Neutrophil (primary cell): ENCODE measurements around the gene PPP1R3E.

Source experiments
- H3K27ac ChIP-seq: fragments of 200-600 bp; sonication (generic); 2 replicates; pipeline ENCODE4 v1.5.1; 2016; ENCODE audit warnings: mild to moderate bottlenecking, moderate library complexity
- H3K27me3 ChIP-seq: fragments of 200-600 bp; sonication (generic); 2 replicates; pipeline ENCODE4 v1.6.0; 2016; ENCODE audit warnings: mild to moderate bottlenecking
- H3K36me3 ChIP-seq: fragments of 200-600 bp; sonication (generic); 2 replicates; pipeline ENCODE4 v1.5.1; 2017
- H3K4me1 ChIP-seq, 2 experiments: fragments of 200-600 bp in 1 of 2; sonication (generic) in 1 of 2; 1 replicate in 1 of 2; 2 replicates in 1 of 2; pipeline versions ENCODE4 v1.5.1 to v1.6.1; 2013 to 2016; ENCODE audit warnings: low read depth in 1 of 2, low read length in 1 of 2, mild to moderate bottlenecking in 1 of 2, moderate library complexity in 1 of 2; ENCODE audit not compliant: control insufficient read depth in 1 of 2, insufficient read depth in 1 of 2
- H3K4me3 ChIP-seq, 2 experiments: fragments of 200-600 bp in 1 of 2; sonication (generic) in 1 of 2; 1 replicate in 1 of 2; 2 replicates in 1 of 2; pipeline ENCODE4 v1.5.1; 2013 to 2016; ENCODE audit warnings: low read depth in 1 of 2, low read length in 1 of 2, mild to moderate bottlenecking in 1 of 2, moderate library complexity in 1 of 2
- H3K9me3 ChIP-seq: fragments of 200-600 bp; sonication (generic); 2 replicates; pipeline ENCODE4 v1.5.1; 2016
- TF ChIP-seq, protein P1 (sequence below): fragments of 200-600 bp; sonication (generic); IDR thresholded peaks from 2 replicates; pipeline ENCODE4 v1.5.1; 2016; ENCODE audit warnings: antibody characterized with exemption

Gene PPP1R3E

DNA sequence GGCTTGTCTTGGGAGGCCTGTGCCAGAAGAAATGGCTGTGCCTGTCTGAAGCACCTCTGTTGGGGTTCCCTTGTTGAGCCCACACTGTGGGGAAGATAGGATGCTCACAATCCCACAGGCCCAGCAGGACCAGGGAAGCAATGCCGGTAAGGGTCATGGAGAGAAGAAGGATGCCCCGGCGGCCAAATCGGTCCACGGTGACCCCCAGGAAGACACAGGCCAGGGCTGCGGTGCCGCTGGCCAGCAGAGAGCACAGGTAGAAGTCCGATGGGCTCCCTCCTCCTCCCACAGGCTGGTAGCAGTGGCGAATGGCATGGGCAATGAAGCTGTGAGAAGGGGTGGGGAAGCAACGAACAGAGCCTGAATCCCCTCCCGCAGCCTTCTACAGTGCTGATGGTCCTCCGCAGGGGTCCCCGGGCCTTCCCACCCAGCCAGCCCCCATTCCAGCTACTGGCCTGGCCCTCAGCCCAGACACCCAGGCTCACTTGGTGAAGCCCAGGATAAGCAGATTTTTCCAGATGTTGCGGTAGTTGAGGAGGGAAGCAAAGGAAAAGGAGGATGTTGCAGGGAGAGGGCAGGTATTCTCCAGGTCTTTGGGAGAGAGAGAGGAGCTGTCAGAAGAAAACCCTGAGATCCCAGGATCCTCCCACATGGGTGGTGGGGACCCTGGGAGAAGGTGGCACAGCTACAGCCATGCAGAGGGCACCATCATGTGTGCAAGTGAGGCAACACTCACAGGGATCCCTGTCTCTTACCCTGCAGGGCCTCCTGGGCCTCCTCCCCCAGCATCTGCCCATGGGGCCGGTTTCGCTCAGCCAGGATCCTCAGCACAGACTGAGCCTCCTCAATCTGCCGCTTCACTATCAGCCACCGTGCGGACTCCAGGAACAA, 45.0 kb upstream of the PPP1R3E start:
- Histone ChIP-seq H3K36me3 (no peaks in the 10 kb centered on the region), H3K9me3 (no peaks in the 10 kb centered on the region), H3K4me3 (no peak overlapping the region), H3K27ac (no peak overlapping the region), H3K4me1 (peaks cover 0 to 10% of the 10 kb centered on the region in 2 experiments), H3K27me3 (peaks cover 42% of the 10 kb centered on the region)
- TF ChIP-seq, protein P1, sequence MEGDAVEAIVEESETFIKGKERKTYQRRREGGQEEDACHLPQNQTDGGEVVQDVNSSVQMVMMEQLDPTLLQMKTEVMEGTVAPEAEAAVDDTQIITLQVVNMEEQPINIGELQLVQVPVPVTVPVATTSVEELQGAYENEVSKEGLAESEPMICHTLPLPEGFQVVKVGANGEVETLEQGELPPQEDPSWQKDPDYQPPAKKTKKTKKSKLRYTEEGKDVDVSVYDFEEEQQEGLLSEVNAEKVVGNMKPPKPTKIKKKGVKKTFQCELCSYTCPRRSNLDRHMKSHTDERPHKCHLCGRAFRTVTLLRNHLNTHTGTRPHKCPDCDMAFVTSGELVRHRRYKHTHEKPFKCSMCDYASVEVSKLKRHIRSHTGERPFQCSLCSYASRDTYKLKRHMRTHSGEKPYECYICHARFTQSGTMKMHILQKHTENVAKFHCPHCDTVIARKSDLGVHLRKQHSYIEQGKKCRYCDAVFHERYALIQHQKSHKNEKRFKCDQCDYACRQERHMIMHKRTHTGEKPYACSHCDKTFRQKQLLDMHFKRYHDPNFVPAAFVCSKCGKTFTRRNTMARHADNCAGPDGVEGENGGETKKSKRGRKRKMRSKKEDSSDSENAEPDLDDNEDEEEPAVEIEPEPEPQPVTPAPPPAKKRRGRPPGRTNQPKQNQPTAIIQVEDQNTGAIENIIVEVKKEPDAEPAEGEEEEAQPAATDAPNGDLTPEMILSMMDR: no peak

DNA sequence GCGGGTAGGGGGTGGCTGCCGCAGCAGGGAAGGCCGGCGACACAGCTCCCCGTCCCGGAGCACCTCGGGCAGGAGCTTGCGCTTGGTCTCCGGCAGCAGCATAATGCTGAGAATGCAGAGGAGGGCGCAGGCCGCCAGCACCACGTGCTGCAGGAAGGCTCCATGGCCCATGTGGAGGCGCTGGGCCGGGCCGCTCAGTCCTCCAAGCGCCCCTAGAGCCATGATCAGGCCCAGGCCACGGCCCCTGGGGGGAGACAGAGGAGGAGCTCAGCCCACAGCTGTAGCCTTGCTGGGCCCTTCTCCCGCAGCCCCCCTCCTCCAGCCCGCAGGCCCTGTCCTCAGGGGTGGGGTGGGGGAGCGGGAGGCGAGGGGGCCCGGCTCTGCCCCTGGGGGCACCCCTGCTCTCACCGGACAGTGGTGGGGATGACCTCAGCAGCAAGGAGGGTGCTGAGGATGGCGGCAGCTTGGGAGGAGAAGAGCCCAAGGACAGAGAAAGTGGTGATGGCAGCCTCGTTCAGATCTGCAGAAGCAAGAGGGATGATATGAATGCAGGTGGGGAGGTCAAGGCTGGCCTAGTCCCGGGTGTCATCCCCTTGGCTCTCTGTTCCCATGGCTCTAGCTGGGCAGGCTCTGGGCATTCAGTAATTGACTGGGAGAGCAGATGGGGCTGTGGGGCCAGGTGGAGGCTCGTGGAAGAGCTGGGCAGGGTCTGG, 44.2 kb upstream of the PPP1R3E start:
- TF ChIP-seq, protein P1: no peak
- Histone ChIP-seq H3K27ac (no peak overlapping the region), H3K4me3 (no peak overlapping the region), H3K36me3 (no peaks in the 10 kb centered on the region), H3K4me1 (peaks cover 0 to 2% of the 10 kb centered on the region in 2 experiments), H3K27me3 (peaks cover 42% of the 10 kb centered on the region), H3K9me3 (no peaks in the 10 kb centered on the region)

DNA sequence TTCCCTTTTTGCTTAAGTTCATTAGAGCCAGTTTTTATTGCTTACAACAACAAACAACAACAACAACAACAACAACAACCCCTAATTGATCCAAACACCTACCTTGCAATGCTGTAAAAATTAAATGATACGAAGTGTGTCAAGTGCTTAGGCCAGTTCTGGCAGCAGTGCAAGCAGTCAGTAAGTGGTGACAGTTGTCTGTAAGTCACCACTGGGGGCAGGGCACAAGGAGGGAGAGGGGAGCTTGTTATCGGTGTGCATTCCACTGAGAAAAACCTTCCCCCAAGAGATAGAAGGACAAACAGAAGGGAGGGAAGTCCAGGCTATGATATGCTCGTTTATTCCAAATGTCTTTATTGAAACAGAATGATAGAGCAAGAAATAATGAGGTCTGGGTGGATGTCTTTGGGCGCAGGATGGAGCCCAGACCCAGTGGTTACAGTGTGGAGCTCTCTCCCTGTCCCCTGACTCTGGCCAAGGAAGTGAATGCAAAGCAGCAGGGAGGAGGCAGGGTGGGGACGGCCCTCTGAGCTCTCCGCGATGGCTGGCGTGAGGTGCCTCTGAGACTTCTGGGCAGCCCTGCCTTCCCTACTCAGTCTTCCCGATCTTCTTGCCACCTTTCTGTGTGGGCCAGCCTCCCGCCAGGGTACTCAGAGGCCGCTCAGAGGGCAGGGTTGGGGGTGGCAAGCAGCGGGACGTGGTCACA, 43.5 kb upstream of the PPP1R3E start:
- Histone ChIP-seq H3K4me1 (no peaks in the 10 kb centered on the region), H3K4me3 (no peak overlapping the region)

DNA sequence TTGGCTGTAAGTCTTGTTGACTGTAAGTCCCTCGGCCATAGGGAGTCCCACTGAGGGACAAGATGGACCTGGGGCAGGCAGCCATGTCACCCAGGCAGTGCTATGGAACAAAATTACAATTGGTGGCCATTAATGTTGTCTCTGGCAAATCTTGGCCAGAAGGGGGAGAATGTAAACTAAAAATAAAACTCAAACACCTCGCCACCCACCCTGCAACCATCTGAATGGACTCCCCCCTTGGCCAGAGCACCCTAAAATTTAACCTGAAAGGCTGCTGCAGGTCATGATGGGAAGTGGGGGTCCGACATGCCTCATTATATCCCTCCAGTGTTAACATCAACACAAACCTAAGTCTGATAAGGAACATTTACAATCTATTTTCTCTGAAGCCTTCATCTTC, 41.8 kb upstream of the PPP1R3E start:
- no peaks in the 10 kb centered on the region for H3K36me3 ChIP-seq
- H3K27me3 ChIP-seq: peaks cover 20% of the 10 kb centered on the region
- no peak overlapping the region for H3K4me3 ChIP-seq
- H3K27ac ChIP-seq: no peak overlapping the region
- no peaks in the 10 kb centered on the region for H3K4me1 ChIP-seq
- TF ChIP-seq, protein P1: no peak
- no peaks in the 10 kb centered on the region for H3K9me3 ChIP-seq

More for the DNA sequence above, 43.5 kb upstream of the PPP1R3E start:
- TF ChIP-seq, protein P1: no peak
- no peaks in the 10 kb centered on the region for H3K9me3 ChIP-seq
- H3K36me3 ChIP-seq: no peaks in the 10 kb centered on the region
- H3K27ac ChIP-seq: no peak overlapping the region
- peaks cover 36% of the 10 kb centered on the region for H3K27me3 ChIP-seq

DNA sequence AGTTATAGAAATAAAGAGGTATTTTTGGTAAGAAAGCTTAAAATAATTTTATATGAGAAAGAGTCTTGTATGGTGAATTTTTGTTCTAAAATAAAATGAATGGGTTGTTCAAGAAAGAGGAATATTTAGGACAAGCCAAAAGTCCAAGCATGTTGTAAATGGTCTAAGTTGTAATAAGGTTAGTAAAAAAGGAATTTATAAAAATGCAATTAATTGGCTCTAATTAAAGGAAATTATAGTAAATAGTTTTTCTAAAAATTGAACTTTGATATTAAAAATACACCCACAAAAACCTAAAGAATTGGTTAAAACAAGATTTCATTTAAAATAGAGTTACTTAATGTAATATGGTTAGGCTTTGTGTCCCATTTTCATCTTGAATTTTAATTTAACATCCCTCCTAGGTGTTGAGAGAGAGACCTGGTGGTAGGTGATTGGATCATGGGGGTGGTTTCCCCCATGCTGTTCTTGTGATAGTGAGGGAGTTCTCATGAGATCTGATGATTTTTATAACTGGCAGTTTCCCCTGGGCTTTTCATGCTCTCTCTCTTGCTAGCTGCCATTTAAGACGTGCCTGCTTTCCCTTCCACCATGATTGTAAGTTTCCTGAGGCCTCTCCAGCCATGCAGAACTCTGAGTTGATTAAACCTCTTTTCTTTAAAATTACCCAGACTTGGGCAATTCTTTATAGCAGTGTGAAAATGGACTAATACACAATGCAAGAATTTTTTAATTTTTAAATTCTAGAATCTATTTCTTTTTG, 37.0 kb upstream of the PPP1R3E start:
- Histone ChIP-seq H3K36me3 (no peaks in the 10 kb centered on the region), H3K9me3 (no peaks in the 10 kb centered on the region), H3K27ac (no peak overlapping the region), H3K4me3 (no peak overlapping the region), H3K4me1 (no peaks in the 10 kb centered on the region), H3K27me3 (peaks cover 21% of the 10 kb centered on the region)
- TF ChIP-seq, protein P1: no peak
